Fibroblast of skin of abdomen (primary cell): ENCODE data around the gene TFF3.

Source experiments
- DNase-seq: peaks from one replicate; pipeline ENCODE4 v3.0.0-alpha.2; 2013

TFF3 gene

GRCh38 chr21:42264245-42265195 is 50.7 kb downstream of the TFF3 start:
- DNase-seq = no peak

GRCh38 chr21:42263591-42264131 is 51.5 kb downstream of the TFF3 start:
- no peak for DNase-seq

- no peak for DNase-seq
Measured at GRCh38 chr21:42262831-42263231, 52.4 kb downstream of the TFF3 start.

- DNase-seq = no peak
Measured at GRCh38 chr21:42261829-42262200, 53.4 kb downstream of the TFF3 start.
